ENCODE measurements around the gene NSD1. TPM values are rescaled to one million over a fixed set of nuclear protein-coding genes. Genes with fewer than 3 reads are reported as not detected.
A peak's percentile ranks its signal among the peaks of the same experiment; 100 is the strongest.

Gene NSD1
- total RNA-seq, 1 donor from 2014 or later: 178 TPM

GRCh38 chr5:177309351-177310191 is 176.0 kb downstream of the NSD1 start:
- no peaks in the 10 kb centered on the region for H3K27me3 Mint-ChIP-seq
- H3K9me3 Mint-ChIP-seq (ENCODE audit: low read depth): no peaks in the 10 kb centered on the region
- peak; percentile 59 for DNase-seq (ENCODE audit: low spot score, unreplicated experiment)
- TF ChIP-seq CTCF (IDR thresholded peaks at IDR 0.05; ENCODE audit: unreplicated experiment): peak; percentile 81
- peak overlapping the region; percentile 84 for H3K27ac Mint-ChIP-seq
- H3K4me3 Mint-ChIP-seq (ENCODE audit: low read depth): peak overlapping the region; percentile 62
- peaks cover 15% of the 10 kb centered on the region for H3K4me1 Mint-ChIP-seq (ENCODE audit: low read depth)
- H3K36me3 Mint-ChIP-seq (ENCODE audit: insufficient read depth): peaks cover 5% of the 10 kb centered on the region

- TF ChIP-seq CTCF (IDR thresholded peaks at IDR 0.05; ENCODE audit: unreplicated experiment): no peak
- DNase-seq (ENCODE audit: low spot score, unreplicated experiment): no peak
- Mint-ChIP-seq H3K36me3 (ENCODE audit: insufficient read depth) (peaks cover 4% of the 10 kb centered on the region), H3K4me3 (ENCODE audit: low read depth) (peak overlapping the region; percentile 80), H3K27me3 (no peaks in the 10 kb centered on the region), H3K27ac (no peak overlapping the region), H3K9me3 (ENCODE audit: low read depth) (no peaks in the 10 kb centered on the region), H3K4me1 (ENCODE audit: low read depth) (peaks cover 12% of the 10 kb centered on the region)
Observed at GRCh38 chr5:177310332-177310731, 176.8 kb downstream of the NSD1 start.

GRCh38 chr5:177310757-177311391 is 177.3 kb downstream of the NSD1 start:
- H3K36me3 Mint-ChIP-seq (ENCODE audit: insufficient read depth): peaks cover 3% of the 10 kb centered on the region
- H3K27ac Mint-ChIP-seq: no peak overlapping the region
- no peak for DNase-seq (ENCODE audit: low spot score, unreplicated experiment)
- H3K9me3 Mint-ChIP-seq (ENCODE audit: low read depth): no peaks in the 10 kb centered on the region
- H3K27me3 Mint-ChIP-seq: no peaks in the 10 kb centered on the region
- TF ChIP-seq CTCF (IDR thresholded peaks at IDR 0.05; ENCODE audit: unreplicated experiment): no peak
- peak overlapping the region; percentile 80 for H3K4me3 Mint-ChIP-seq (ENCODE audit: low read depth)
- H3K4me1 Mint-ChIP-seq (ENCODE audit: low read depth): peaks cover 12% of the 10 kb centered on the region

GRCh38 chr5:177311392-177311722 is 177.8 kb downstream of the NSD1 start:
- H3K27me3 Mint-ChIP-seq: no peaks in the 10 kb centered on the region
- no peaks in the 10 kb centered on the region for H3K9me3 Mint-ChIP-seq (ENCODE audit: low read depth)
- H3K27ac Mint-ChIP-seq: peak overlapping the region; percentile 56
- peak overlapping the region; percentile 76 for H3K4me3 Mint-ChIP-seq (ENCODE audit: low read depth)
- TF ChIP-seq CTCF (IDR thresholded peaks at IDR 0.05; ENCODE audit: unreplicated experiment): no peak
- peaks cover 3% of the 10 kb centered on the region for H3K36me3 Mint-ChIP-seq (ENCODE audit: insufficient read depth)
- no peak for DNase-seq (ENCODE audit: low spot score, unreplicated experiment)
- H3K4me1 Mint-ChIP-seq (ENCODE audit: low read depth): peaks cover 12% of the 10 kb centered on the region

GRCh38 chr5:177311723-177312648 is 178.4 kb downstream of the NSD1 start, which contains the start of gene MXD3:
Gene MXD3, minus strand, starts transcription at chr5:177311898. Its CDS starts 68 bp downstream, at chr5:177311830.
- H3K4me3 Mint-ChIP-seq (ENCODE audit: low read depth): peak within 1 kb of the TSS; percentile 80
- TF ChIP-seq CTCF (IDR thresholded peaks at IDR 0.05; ENCODE audit: unreplicated experiment): no peak
- peaks cover 12% of the 10 kb centered on the region for H3K4me1 Mint-ChIP-seq (ENCODE audit: low read depth)
- no peaks in the 10 kb centered on the region for H3K9me3 Mint-ChIP-seq (ENCODE audit: low read depth)
- H3K27ac Mint-ChIP-seq: peak within 1 kb of the TSS; percentile 84
- peaks cover 1% of the 10 kb centered on the region for H3K36me3 Mint-ChIP-seq (ENCODE audit: insufficient read depth)
- DNase-seq (ENCODE audit: low spot score, unreplicated experiment): peak; percentile 89
- no peaks in the 10 kb centered on the region for H3K27me3 Mint-ChIP-seq

All from progenitor cell of endocrine pancreas (in vitro differentiated cells).